Islet of Langerhans (tissue), 1 donor: ENCODE measurements around the gene TRABD2A.

Experiments used
- FAIRE-seq: peaks from one replicate; lab custom pipeline; 2011; peaks lifted over from hg19 to GRCh38; lab: Jason Lieb, UNC

Gene TRABD2A

DNA sequence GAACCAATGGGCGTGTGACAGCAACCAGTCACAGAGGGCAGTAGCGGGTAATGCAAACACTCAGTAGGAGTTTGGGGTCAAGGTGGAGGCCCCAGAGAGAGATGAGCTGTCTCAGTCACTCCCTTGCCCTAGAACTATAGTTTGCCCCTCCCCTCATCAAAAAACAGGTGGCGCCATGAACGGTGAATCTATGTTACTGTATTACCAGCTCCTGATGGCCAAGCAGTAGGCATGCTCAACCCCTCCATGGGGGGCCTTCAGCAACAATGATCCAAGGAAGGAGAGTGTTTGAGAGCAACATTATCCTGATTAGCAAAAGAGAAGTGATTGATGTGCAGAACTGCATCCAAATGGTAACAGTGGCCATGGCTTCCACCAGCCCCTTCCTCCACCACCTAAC is 30.4 kb downstream of the TRABD2A start:
- FAIRE-seq = no peak

DNA sequence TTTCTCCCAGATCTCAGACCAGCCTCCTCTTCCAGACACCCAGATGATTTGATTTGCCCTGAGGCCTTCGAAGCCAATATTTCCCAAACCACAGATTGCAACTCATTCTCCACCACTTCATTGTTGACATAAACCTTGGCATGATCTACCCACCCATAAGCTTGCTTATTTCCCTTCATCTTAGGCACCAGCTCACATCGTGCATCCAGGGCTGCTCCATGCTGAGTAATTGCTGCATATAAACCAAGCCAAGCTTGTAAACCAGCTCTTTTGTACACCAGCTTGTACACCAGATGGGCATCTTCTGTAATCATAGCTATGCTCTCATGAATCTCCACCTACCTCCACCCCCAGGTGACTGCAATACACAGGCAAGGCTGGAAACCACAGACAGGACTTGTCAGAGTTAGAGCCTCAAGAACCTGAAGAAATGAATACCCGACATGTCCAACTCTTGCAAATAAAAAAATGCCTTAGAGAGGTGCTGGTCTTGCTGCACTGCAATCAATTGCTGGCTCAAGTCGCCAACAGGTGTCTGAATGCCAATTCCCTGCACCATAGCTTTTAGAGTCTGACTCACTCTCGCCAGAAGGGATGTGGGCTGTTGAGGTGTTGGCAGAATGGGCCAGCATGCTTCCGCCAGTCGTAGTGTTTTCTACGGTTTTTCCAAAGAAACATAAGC is 31.5 kb downstream of the TRABD2A start:
- FAIRE-seq = no peak

DNA sequence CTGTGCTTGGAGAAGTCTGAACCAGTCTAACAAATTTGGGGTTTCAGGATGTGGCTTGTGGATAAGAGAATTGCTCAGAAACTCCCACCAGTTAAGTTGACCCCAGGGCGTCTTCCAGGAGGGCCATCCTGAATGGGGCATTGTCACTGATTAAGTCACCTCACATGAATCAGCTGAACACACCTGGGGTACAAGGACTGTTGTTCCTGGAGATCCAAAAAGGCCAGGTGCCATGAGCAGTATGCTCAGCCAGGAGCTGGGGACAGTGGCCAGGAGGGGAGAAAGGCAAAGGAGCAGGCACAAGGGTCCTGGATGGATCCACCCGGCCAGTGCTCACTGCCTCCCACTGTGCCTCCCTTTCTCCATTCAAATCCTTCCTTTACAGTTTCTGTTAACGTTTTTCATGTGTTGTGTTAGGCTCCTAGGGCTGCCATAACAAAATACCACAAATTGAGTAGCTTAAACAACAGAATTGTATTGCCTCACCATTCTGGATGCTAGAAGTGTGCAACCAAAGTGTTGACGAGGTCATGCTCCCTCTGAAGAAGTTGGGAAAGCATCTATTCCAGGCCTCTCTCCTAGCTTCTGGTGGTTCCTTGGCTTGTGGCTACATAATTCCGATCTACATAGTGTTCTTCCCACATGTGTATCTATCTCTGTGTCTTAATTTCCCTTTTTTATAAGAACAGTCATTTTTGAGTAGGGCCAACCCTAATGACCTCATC is 33.4 kb downstream of the TRABD2A start:
- FAIRE-seq = no peak

DNA sequence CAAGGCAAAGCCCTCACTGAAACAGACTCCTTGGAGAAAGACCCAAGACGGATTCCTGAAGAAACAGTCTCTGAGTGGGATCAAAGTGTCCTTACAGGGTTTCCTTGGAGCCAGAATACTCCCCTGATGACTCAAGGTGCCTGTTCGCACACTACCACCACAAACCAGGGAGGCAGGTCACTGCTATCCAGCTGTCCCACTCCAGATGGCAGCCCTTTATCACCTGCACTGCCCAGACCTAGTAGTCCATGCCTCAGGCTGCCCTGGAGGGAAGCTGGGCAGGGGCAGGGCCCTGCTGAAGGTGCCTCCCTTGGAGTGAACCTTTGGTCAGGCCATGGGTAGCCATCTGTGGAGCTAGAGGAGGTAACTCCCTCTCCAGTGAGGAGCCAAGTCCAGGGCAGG is 34.1 kb downstream of the TRABD2A start:
- no peak for FAIRE-seq

DNA sequence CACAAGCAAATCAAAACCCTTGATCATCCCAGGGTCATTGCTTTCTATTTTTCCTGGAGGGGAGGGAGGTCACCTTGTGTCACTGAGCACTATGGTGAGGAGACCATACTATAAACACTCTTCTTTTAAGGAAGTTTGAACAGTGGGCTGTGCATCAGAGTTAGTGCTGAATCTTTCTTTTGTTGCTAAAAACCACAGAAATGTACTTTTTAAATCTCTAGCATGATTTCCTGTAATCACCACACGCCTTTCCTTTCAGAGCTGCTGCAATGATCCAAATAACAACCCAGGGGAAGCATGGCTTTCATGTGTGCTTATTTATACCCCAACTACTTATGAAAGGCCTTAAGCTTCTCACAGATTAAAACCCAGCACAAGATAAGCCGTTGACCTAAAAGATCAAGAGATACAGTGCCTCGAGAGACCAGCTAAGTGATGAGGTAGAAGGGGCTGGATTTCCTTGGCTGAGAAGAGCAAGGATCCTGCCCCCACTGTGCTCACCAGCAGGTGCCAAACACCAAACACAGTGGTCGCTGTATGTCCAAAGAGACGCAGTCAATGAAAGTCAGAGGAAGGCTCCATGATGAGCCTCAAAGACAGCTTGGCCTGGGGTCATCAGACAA is 34.7 kb downstream of the TRABD2A start:
- no peak for FAIRE-seq

DNA sequence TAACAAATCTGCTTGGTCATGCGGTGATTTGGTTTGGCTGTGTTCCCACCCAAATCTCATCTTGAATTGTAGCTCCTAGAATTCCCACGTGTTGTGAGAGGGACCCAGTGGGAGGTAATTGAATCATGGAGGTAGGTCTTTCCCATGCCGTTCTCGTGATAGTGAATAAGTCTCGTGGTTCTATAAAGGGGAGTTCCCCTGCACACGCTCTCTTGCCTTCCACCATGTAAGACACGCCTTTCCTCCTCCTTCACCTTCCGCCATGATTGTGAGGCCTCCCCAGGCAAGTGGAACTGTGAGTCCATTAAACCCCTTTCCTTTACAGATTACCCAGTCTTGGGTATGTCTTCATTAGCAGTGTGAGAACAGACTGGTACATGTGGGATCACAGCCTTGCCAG is 36.7 kb downstream of the TRABD2A start:
- FAIRE-seq = no peak

DNA sequence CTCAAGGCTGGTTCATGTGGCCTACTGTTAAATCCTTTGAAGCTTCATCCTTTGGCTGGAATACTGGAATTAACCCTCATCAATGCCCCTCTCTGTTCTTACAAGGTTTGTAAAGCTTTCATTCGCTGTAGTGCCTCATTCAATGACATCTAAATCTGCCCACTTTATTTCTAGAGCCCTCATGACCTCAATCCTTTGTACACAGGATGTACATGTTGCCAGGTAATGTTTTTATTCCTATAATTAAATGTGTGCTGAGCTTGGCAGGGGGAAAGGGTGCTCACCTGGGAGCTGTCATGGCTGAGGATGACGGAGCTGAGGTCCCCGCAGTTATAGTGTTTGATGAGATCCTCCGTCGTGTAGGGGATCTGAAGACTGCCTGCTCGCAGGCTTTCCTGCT is 39.3 kb downstream of the TRABD2A start:
- no peak for FAIRE-seq

DNA sequence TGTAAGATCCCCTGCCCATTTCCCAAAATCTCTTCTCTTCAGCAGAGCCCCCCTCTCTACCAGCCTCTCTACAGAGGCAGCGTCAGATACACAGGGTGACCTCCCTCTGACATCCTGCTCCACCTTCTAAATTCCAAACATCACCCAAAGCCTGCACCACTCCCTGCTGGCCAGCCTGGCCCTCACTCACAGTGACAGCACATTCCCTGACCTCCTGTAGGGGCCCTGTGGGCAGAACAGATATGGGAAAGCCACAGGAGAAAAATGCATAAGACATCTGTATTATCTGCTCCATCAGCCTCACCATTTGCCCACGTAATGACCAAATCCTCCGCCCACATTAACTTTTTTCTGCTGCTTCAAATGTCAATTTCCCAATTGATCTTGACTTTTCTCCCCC is 40.6 kb downstream of the TRABD2A start:
- FAIRE-seq = no peak

DNA sequence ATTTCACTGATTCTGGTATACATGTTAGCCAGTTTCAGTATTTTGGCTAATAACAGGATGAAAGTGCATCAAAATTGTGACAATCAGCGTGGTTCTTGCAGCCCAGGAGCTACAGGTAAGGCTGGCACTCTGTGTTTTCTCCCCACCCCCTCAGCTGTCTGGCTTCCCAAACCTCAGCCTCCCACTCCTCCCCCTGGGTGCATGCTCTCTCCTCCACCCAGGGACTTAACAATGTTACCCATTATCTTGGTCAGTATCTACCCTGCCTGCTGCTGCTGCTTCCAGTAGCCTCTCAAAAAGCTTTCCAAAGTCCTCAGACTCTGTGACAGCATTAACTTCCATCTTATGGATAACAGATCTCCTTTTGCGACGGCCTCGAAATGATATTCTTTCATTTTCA is 41.0 kb downstream of the TRABD2A start:
- no peak for FAIRE-seq

DNA sequence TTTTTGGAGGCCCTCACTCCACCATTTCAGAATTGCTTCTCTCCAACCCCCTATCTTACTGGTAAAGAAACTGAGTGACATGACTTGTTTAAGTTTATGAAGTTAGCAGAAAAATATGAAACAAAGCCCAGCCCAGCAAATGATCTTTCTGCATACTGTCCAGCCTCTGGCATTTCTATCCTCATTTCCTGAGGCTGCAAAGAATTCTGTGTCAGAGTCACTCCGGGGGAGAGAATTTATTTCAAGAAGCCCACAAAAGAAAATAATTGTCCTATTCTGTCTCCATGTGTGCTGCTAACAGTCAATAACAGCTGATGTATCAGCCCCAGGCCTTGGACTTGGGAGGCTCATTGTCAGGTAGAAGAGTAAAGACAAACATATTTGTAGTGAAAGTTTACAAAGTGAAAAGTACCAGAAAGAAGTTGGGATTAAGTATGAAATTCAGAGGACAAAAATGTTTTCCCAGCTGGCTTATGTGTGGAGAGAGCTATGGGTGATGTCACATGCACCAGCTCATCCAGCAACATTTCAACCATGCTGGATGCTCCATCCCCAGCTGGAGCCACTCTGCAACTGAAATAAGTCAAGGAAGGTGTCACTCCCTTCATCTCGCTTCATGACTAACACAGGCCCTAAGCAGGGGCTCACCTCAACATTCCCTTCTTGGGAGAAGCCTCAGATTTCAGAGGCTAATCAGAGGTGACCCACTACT is 42.3 kb downstream of the TRABD2A start:
- no peak for FAIRE-seq

DNA sequence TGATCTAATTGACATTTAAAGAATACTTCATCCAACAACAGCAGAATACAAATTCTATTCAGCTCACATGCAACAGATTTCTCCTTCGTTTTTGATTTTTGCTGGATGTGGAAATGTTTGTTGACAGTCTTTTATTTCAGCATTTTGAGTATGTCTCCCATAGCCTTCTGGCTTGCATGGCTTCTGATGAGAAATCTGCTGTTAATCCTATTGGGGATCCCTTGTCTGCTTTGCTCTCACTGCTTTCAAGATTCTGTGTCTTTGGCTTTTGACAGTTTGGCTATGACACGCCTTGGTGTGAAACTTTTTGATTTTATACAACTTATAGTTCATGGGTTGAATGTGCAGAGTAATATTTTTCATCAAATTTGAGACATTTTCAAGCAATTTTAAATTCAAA is 44.7 kb downstream of the TRABD2A start:
- no peak for FAIRE-seq

DNA sequence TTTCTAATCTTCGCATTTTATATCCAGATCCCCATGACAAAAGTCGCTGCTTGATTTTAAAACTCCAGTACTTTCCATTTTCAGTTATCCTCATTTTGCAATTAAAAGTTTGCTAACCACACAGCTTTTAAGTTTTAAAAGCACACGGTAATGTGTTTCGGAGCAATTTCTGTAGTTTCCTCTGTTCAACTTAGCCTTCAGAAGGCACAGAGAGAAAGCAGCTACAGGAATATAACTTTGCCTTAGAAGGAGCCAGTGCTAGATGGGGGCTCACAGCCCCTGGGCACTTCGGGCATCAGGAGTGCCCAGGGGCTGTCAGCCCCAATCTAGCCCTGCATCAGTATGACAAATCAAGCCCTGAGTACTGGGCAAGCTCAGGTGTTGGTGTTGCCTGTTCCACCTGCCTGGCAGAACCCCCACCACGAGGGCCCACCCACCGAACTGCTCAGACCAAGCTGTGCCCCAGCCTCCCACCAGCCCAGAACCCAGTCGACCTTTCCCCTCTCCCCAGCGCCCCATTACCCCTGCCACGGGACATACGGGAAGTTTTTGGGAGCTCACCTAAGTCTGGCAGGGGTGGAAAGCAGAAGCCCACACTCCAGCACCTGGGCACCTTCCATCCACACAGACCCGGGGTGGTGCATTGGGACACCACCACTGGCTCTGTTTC is 47.3 kb downstream of the TRABD2A start:
- FAIRE-seq = no peak

DNA sequence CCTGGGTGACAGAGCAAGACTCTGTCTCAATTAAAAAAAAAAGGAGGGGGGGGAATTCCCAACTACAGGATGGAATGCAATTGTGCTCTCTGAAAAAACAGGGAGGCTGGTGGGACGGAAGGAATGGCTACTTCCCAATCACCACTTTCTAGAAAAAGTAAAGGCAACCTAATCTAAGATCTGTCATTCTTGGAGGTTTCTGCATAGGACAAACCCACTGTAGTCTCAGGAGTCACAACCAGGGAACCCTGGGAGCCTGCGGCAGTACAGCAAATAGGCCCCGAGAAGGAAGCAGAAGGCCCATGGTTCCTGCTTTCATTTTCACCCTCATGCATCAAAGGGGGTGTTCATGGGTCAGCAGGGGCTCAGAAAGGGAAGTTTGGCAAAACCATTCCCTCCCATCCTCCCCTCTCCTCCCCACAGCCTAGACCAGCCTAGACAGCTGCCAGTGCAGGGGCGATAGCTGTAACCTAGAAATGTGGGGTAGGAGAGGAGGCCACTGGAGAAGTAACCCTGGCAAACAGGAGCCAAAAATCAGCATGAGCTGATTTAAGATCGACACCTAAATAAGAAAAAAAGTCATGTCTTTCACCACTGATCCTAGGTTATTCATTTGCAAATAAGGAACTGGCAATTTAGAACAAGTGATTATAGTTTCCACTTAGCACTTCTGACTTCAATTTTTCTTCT is 48.0 kb downstream of the TRABD2A start:
- FAIRE-seq = no peak

DNA sequence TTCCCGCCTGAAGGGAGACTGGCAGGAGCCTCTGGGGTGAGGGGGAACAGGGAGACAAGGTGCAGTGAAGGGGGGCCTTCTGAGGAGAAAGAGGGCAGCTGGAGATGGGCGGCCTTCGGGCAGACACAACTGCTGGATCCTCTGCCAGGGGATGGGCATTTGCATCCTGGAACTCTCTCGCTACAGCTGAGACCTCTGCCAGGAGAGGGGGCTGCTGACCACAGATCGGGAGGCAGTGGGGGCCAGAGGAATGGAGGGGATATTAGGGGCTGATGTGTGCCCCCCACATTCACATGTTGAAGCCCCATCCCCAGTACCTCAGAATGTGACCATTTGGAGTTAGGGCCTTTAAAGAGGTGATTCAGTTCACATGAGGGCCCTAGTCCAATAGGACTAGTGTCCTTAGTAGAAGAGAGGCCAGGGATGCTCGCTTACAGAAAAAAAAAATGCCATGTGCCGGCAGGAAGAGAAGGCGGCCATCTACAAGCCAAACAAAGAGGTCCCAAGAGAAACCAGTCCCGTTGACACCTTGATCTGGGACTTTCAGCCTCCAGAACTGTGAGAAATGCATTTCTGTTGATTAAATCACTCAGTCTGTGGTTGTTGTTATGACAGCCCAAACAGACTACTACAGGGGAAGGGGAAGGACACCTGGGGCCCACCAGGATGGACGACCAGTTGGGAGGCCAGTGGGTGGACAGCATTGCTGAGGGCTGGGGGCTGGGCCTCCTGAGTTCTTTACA is 50.0 kb downstream of the TRABD2A start:
- no peak for FAIRE-seq

DNA sequence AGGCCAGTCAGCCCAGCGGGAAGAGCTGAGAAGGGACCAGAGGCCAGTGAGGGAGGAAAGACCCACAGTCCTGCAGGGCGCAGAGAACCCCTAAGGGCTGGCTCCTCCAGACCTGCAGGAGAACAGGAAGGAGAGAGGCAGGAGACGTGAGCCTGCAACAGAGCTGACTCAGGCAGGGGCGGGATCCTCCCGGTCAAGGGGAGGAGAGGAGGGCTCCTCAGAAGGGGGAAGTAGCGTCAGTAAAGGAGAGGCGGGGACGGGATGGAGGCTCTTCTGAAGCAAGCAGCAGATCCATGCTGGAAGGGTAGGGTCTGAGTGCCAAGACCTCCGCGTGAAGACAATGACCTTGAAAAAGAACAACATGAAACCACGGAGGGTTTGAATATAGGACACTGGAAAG is 50.8 kb downstream of the TRABD2A start:
- FAIRE-seq = no peak

DNA sequence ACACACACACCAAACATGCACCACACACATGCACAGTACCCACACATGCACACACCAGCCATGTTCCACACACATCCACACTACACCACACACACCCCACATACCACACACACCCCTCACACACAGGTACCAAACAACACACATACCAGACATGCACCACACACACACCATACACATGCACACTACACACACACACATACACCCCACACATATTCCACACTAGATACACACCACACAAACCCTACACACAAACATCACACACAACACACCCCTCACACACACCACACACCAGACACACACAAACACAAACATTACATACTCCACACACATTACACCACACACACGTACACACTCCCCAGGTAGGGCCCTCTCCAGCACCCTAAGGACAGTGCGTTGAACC is 51.2 kb downstream of the TRABD2A start:
- no peak for FAIRE-seq

DNA sequence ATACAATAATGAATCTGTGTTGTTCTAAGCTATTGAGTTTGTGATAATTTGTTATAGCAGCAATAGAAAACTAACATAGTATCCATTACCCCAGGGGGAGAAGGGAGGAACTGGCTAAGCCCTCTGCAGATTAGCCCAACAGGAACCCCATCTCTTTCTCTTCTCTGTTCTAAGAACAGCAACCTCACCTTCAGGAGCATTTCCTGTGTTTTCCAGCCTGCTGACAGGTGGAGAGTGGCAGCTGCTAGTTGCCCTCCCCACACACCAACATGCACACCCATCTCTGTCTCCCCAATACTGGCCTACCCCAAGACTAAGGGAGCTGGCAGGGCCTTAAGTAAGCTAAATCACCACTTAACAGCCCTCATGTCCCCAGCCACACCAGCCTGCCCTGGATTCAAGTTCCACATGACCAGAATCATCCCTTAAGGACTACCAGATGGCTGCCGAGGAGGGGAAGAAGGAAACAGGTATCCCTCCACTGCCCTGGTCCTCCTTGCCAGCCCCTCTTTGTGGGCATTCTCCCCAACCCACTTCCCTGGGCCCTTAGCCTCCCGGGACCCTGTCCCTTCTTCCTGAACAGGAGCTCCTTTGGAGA is 52.8 kb downstream of the TRABD2A start:
- FAIRE-seq = no peak

DNA sequence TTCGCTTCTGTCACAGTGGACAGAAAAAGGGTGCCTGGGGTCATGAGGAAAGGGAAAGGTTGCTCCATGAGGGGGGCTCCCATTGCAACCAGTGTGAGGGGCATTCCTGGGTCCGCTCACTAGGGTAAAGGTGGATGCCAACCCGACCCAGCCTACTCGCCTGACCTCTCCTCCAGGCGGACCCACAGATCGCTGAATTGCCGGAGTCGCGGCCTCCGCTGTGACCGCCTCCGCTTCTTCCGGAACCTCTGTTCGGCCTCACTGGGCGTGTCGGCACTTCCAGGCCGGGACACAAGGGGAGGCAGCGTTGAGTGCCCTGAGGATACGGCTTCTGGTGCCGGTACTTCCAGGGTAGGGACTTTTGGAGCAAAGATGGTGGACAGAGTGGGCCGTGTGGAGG is 57.1 kb downstream of the TRABD2A start:
- FAIRE-seq = no peak

DNA sequence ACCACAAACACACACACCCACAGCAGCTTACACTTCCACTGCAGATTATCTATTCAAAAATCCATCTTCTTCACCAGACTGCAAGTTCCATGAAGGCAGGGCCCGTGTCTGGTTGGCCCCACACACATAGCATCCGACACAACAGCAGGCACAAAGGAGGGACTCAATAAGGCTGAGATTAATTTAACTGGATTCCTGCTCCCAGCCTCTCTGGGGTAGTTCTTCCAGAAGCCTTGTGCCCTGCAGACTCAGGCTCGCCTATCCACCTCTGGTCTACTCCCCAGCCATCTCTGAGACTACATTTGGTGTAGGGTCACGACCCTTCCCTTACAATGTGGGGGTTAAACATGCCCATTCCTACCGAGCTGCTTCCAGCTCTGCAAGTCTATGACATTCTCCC is 57.7 kb downstream of the TRABD2A start:
- no peak for FAIRE-seq

DNA sequence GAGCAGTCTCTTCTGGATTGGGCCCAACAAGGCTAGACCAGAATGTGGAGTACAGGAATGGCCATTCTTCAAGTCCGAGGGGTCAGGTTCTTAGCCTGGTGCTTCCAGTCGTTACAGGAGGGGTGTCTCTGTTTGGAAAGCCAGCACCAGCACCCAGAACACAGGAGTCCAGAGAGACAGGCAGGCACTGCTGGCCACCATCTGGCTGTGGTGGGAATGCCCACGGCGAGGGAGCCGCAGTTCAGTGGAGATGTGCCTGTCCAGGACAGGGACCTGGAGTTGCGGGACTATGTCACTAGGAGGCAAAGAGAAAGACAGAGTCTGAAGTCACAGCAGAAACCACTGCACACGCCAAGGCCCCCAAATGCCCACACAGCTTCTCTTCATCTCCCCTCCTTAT is 59.1 kb downstream of the TRABD2A start:
- FAIRE-seq = no peak

DNA sequence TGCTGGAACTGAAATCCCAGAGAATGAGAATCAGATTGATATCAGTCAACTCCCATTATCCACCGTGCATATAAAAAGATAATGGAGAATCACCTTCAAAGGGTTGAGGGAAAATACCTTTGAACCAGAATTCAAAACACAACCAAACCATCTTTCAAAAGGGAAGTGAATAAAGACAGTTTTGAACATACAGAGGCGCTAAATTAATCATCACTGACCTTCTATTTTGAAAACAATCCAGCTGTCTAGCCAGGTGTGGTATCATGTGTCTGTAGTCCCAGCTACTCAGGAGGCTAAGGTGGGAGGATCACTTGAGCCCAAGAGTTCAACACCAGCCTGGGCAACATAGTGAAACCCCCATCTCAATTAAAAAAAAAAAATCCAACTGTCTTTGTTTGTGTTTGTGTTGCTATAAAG is 63.6 kb downstream of the TRABD2A start:
- no peak for FAIRE-seq
